GM12878 (cell line): ENCODE data around the gene KLKB1. TPM values are rescaled to one million over a fixed set of nuclear protein-coding genes. Genes with fewer than 3 reads are reported as not detected.

Experiments
- ATAC-seq: fragments of 200-7000 bp; cut with Tn5 transposase; 3 replicates; pipeline ENCODE4 v1.9.1; 2020; ENCODE audit warnings: mild to moderate bottlenecking, moderate library complexity
- BruUV-seq: library from RNA; stranded (reverse); fragments of 400-500 nt; replicated peaks from 2 replicates; lab custom pipeline; 2021; lab: Mats Ljungman, UMichigan
- CTCF ChIA-PET: fragments of 300-600 bp; sonication (Branson Sonifier 250); formaldehyde crosslinking; extraction: SDS; loops from one replicate; lab custom pipeline; 2021; ENCODE audit warnings: inconsistent platforms; lab: Yijun Ruan, JAX
- POLR2A ChIA-PET: fragments of 350-600 bp; formaldehyde crosslinking; extraction: SDS; loops from one replicate; lab custom pipeline; 2021; ENCODE audit warnings: inconsistent platforms; lab: Charles Lee
- RAD21 ChIA-PET: fragments of 300-600 bp; sonication (Branson Sonifier 250); formaldehyde crosslinking; loops from one replicate; lab custom pipeline; 2023; ENCODE audit warnings: antibody characterized with exemption; ENCODE audit not compliant: unreplicated experiment; lab: Charles Lee
- SMC1A ChIA-PET: fragments of 300-600 bp; sonication (Branson Sonifier 250); formaldehyde crosslinking; loops from one replicate; lab custom pipeline; 2023; ENCODE audit not compliant: unreplicated experiment, uncharacterized antibody; lab: Charles Lee
- DNase-seq: peaks from one replicate; pipeline ENCODE4 v3.0.0-alpha.2; 2011; ENCODE audit warnings: low read depth, low spot score
- FAIRE-seq: peaks from 3 replicates; lab custom pipeline; 2011; peaks lifted over from hg19 to GRCh38; lab: Jason Lieb, UNC
- H2AFZ ChIP-seq: 2 replicates; pipeline ENCODE4 v1.6.0; 2011; ENCODE audit warnings: low read depth, low read length, control low read depth; ENCODE audit not compliant: control insufficient read depth
- H3K27ac ChIP-seq: 2 replicates; pipeline ENCODE4 v1.5.1; 2011; ENCODE audit warnings: control low read depth; ENCODE audit not compliant: control insufficient read depth, insufficient read depth
- H3K27me3 ChIP-seq, 2 experiments: replicated peaks in 1 of 2; 2 replicates each; pipeline versions ENCODE4 v1.6.0 to v1.6.1; 2011; ENCODE audit warnings: low read length in 1 of 2; ENCODE audit not compliant: control insufficient read depth in 2 of 2, insufficient read depth in 2 of 2
- H3K36me3 ChIP-seq, 2 experiments: 2 replicates each; pipeline ENCODE4 v1.5.1; 2011; ENCODE audit warnings: low read length in 1 of 2; ENCODE audit not compliant: control insufficient read depth in 2 of 2, insufficient read depth in 2 of 2
- H3K4me1 ChIP-seq: 2 replicates; pipeline ENCODE4 v1.6.1; 2011; ENCODE audit warnings: mild to moderate bottlenecking, low read length, moderate library complexity, mixed read lengths; ENCODE audit not compliant: control insufficient read depth, insufficient read depth
- H3K4me2 ChIP-seq: 2 replicates; pipeline ENCODE4 v1.6.0; 2011; ENCODE audit warnings: control low read depth; ENCODE audit not compliant: control insufficient read depth, insufficient read depth
- H3K4me3 ChIP-seq: fragments of 200-600 bp; sonication (generic); 2 replicates; pipeline ENCODE4 v1.5.1; 2016
- H3K79me2 ChIP-seq: 2 replicates; pipeline ENCODE4 v1.6.0; 2011; ENCODE audit warnings: low read length; ENCODE audit not compliant: control insufficient read depth, insufficient read depth
- H3K9ac ChIP-seq: 2 replicates; pipeline ENCODE4 v1.8.0; 2011; ENCODE audit warnings: low read length, control low read depth, mixed read lengths; ENCODE audit not compliant: control insufficient read depth, insufficient read depth
- H3K9me3 ChIP-seq: replicated peaks from 3 replicates; pipeline ENCODE4 v1.5.1; 2011; ENCODE audit warnings: mild to moderate bottlenecking, low read length; ENCODE audit not compliant: control insufficient read depth, insufficient read depth
- H4K20me1 ChIP-seq: 2 replicates; pipeline ENCODE4 v1.6.0; 2011; ENCODE audit not compliant: control insufficient read depth, insufficient read depth
- NFYB ChIP-seq: IDR thresholded peaks from 2 replicates; pipeline ENCODE4 v1.6.1; 2011; ENCODE audit warnings: low read depth, mild to moderate bottlenecking, low read length, improper control_type of control experiment, moderate library complexity; ENCODE audit not compliant: insufficient read depth
- ZBTB40 ChIP-seq: fragments of 450-650 bp; IDR thresholded peaks from 2 replicates; pipeline ENCODE4 v1.6.1; 2016; ENCODE audit warnings: mild to moderate bottlenecking, moderate library complexity, borderline replicate concordance
- WGBS: methylation state at CpG from one replicate; pipeline ENCODE4 v1.1.6; 2016; ENCODE audit warnings: low lambda C conversion rate; ENCODE audit not compliant: insufficient replicate concordance, insufficient coverage; ENCODE audit errors: missing lambda C conversion rate; 5-methylcytosine and 5-hydroxymethylcytosine counted together
- in situ Hi-C: fragments of 300-500 bp; cut with MboI; formaldehyde crosslinking; loops from 9 replicates; pipeline ENCODE4 v1.14.3; 2018; ENCODE audit warnings: mixed read lengths
- intact Hi-C: fragments of 100-400 bp; cut with micrococcal nuclease; formaldehyde crosslinking; loops from one replicate; pipeline ENCODE4 v1.14.2; 2022; ENCODE audit not compliant: unreplicated experiment
- polyA plus RNA-seq, 11 experiments: library from polyadenylated mRNA; depleted of rRNA in 4 of 11; unstranded in 6 of 11; stranded (reverse) in 5 of 11; fragments of >200 nt; fragmentation: Nextera tagmentation in 4 of 11; fragmentation: Illumina TruSeq in 1 of 11; extraction: Ambion mirVana in 4 of 11; extraction: Trizol in 1 of 11; gene quantifications; 1 replicate in 1 of 11; 2 replicates in 10 of 11; pipeline versions ENCODE4 v1.2.1 to v1.2.3, GENCODE V29; 2011 to 2016; ENCODE audit warnings: inconsistent platforms in 2 of 11, missing spikeins in 2 of 11, low read depth in 1 of 11
- total RNA-seq, 4 experiments: library from RNA; depleted of rRNA in 3 of 4; stranded (reverse); fragments of >200 nt in 3 of 4; fragmentation: Illumina TruSeq in 1 of 4; extraction: Trizol in 1 of 4; gene quantifications; 2 replicates each; pipeline versions ENCODE4 v1.2.1 to v1.2.3, GENCODE V29; 2013 to 2021
- TF ChIP-seq, protein P1 (sequence below): fragments of 450-650 bp; IDR thresholded peaks from 2 replicates; pipeline ENCODE4 v1.6.1; 2017; ENCODE audit warnings: mild to moderate bottlenecking, moderate library complexity

The KLKB1 gene
- total and polyA plus RNA-seq, 10 of the 15 experiments (the other 5 are each of a cell fraction or from before 2014, with no cell fraction given) = 0.04 TPM; not detected in 9

DNA sequence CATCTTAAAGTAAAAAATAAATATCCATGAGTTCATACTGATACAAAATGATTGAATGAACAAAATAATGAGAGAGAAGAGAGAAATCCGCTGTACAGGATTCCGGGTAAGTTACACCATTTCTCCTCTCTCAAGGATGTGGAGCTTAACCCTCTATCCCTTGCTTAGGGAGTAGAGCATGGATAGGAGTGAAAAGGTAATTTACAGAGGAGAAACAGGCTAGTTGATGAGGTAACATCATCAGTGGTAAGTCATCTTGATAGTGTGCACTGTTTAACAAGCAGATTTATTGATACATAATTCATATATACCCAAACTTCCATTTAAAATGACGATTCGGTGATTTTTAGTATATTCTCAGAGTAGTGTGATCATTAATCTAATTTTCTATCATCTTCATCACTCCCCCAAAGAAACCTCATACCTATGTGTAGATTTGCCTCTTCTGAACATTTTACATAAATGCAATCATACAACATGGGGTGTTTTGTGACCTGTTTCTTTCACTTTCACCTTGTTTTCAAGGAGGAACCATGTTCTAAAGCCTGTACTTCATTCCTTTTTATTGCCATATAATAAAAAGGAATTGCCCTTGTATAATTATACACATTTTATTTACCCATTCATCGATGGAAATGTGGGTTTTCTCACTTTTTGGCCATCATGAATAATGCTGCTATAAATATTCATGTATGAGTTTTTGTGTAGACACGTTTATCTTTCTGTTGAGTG lies 73.5 kb downstream of the KLKB1 start (continued):
- TF ChIP-seq, protein P1, sequence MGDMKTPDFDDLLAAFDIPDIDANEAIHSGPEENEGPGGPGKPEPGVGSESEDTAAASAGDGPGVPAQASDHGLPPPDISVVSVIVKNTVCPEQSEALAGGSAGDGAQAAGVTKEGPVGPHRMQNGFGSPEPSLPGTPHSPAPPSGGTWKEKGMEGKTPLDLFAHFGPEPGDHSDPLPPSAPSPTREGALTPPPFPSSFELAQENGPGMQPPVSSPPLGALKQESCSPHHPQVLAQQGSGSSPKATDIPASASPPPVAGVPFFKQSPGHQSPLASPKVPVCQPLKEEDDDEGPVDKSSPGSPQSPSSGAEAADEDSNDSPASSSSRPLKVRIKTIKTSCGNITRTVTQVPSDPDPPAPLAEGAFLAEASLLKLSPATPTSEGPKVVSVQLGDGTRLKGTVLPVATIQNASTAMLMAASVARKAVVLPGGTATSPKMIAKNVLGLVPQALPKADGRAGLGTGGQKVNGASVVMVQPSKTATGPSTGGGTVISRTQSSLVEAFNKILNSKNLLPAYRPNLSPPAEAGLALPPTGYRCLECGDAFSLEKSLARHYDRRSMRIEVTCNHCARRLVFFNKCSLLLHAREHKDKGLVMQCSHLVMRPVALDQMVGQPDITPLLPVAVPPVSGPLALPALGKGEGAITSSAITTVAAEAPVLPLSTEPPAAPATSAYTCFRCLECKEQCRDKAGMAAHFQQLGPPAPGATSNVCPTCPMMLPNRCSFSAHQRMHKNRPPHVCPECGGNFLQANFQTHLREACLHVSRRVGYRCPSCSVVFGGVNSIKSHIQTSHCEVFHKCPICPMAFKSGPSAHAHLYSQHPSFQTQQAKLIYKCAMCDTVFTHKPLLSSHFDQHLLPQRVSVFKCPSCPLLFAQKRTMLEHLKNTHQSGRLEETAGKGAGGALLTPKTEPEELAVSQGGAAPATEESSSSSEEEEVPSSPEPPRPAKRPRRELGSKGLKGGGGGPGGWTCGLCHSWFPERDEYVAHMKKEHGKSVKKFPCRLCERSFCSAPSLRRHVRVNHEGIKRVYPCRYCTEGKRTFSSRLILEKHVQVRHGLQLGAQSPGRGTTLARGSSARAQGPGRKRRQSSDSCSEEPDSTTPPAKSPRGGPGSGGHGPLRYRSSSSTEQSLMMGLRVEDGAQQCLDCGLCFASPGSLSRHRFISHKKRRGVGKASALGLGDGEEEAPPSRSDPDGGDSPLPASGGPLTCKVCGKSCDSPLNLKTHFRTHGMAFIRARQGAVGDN = no peak
- TF ChIP-seq, all 136 proteins: peak for 0

DNA sequence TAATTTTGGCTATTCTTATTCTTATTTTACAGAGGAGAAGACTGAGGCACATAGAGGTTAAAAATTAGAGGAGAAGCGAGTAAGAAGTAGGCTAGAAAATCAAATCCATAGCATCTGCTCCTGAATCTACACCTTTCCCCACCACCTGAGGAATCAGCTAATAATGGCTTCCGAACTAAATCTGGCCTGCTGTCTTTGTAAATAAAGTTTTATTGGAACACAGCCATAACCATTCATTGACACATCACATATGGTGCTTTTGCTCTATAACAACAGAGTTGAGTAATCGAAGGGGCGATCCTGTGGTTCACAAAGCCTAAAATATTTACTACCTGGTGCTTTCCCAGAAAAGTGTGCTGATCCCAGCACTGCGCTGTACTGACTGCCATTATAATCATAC lies 76.9 kb downstream of the KLKB1 start:
- BruUV-seq = no TSS peak
- Histone ChIP-seq H3K4me2 (no peak overlapping the region), H3K4me3 (no peak overlapping the region), H3K4me1 (no peaks in the 10 kb centered on the region), H2AFZ (no peak overlapping the region), H3K9me3 (no peaks in the 10 kb centered on the region), H3K9ac (no peak overlapping the region), H4K20me1 (no peaks in the 10 kb centered on the region), H3K36me3 (no peaks in the 10 kb centered on the region), H3K79me2 (no peaks in the 10 kb centered on the region), H3K27ac (no peak overlapping the region), H3K27me3 (no peaks in the 10 kb centered on the region)
- WGBS = 24% methylated on average over 5 of the region's 5 CpGs
- CTCF ChIA-PET = no interaction called here
- POLR2A ChIA-PET = no interaction called here
- SMC1A ChIA-PET = interaction anchor here (1.4 kb wide), 1 partner anchor 16 kb away, joined by 5 read pairs; no protein-coding TSS in a partner anchor
- TF ChIP-seq NFYB = no peak
- peak; percentile 60; the same call in 1 of the 2 replicates for TF ChIP-seq ZBTB40
- in situ Hi-C loops = no loop called here
- intact Hi-C loops = no loop called here
- FAIRE-seq = no peak
- no peak for DNase-seq
- RAD21 ChIA-PET = no interaction called here
- ATAC-seq = no peak
